HepG2 (cell line): ENCODE measurements around the gene RCOR1. TPM values are rescaled to one million over a fixed set of nuclear protein-coding genes. Genes with fewer than 3 reads are reported as not detected.

Experiments used
- ATAC-seq: fragments of 200-7000 bp; cut with Tn5 transposase; 3 replicates; pipeline ENCODE4 v1.9.1; 2020; ENCODE audit warnings: mild to moderate bottlenecking, moderate library complexity
- BruUV-seq: library from RNA; stranded (reverse); fragments of 400-500 nt; replicated peaks from 2 replicates; lab custom pipeline; 2021; lab: Mats Ljungman, UMichigan
- CTCF ChIA-PET: fragments of 300-600 bp; formaldehyde crosslinking; extraction: SDS; loops from one replicate; lab custom pipeline; 2021; ENCODE audit warnings: low total read pairs, inconsistent platforms, low intra/inter-chr PET ratio; lab: Yijun Ruan, JAX
- POLR2A ChIA-PET: fragments of 350-600 bp; sonication (Branson Sonifier 250); formaldehyde crosslinking; loops from one replicate; lab custom pipeline; 2020; ENCODE audit warnings: antibody characterized with exemption, inconsistent platforms; lab: Yijun Ruan, JAX
- DNase-seq: peaks from one replicate; pipeline ENCODE4 v3.0.0-alpha.2; 2015; ENCODE audit warnings: low spot score
- FAIRE-seq: peaks from 3 replicates; lab custom pipeline; 2011; peaks lifted over from hg19 to GRCh38; lab: Jason Lieb, UNC
- H2AFZ ChIP-seq: one replicate; pipeline ENCODE4 v1.6.1; 2011; ENCODE audit warnings: low read length, inconsistent platforms
- H3K27ac ChIP-seq: fragments of 300-600 bp; 3 replicates; pipeline ENCODE4 v1.8.0; 2011; ENCODE audit warnings: mixed run types, mild to moderate bottlenecking, mixed read lengths, low read length, inconsistent platforms; ENCODE audit not compliant: insufficient read depth; ENCODE audit errors: extremely low read length
- H3K27me3 ChIP-seq, 2 experiments: fragments of 200-600 bp in 1 of 2; 2 replicates in 1 of 2; 3 replicates in 1 of 2; pipeline versions ENCODE4 v1.6.0 to v1.8.0; 2011; ENCODE audit warnings: low read length in 2 of 2, mild to moderate bottlenecking in 2 of 2, moderate library complexity in 2 of 2, inconsistent platforms in 1 of 2; ENCODE audit not compliant: insufficient read depth in 2 of 2, control insufficient read depth in 1 of 2
- H3K36me3 ChIP-seq, 2 experiments: fragments of 200-600 bp in 1 of 2; replicated peaks in 1 of 2; 2 replicates in 1 of 2; 3 replicates in 1 of 2; pipeline versions ENCODE4 v1.5.1 to v1.8.0; 2011; ENCODE audit warnings: low read length in 2 of 2, inconsistent platforms in 1 of 2; ENCODE audit not compliant: insufficient read depth in 2 of 2, control insufficient read depth in 1 of 2
- H3K4me1 ChIP-seq: 2 replicates; pipeline ENCODE4 v1.5.1; 2012; ENCODE audit warnings: low read length, inconsistent platforms; ENCODE audit not compliant: insufficient read depth
- H3K4me2 ChIP-seq: 2 replicates; pipeline ENCODE4 v1.6.0; 2011; ENCODE audit warnings: low read depth, low read length, inconsistent platforms
- H3K4me3 ChIP-seq, 3 experiments: fragments of 200-600 bp in 1 of 3; sonication (generic), shearing (Covaris generic) in 1 of 3; replicated peaks in 1 of 3; 2 replicates each; pipeline ENCODE4 v1.5.1; 2011 to 2016; ENCODE audit warnings: low read length in 3 of 3, inconsistent platforms in 2 of 3, low read depth in 2 of 3, mild to moderate bottlenecking in 2 of 3, control low read depth in 1 of 3, mixed read lengths in 1 of 3; ENCODE audit not compliant: insufficient read depth in 1 of 3
- H3K79me2 ChIP-seq: one replicate; pipeline ENCODE4 v1.6.1; 2011; ENCODE audit warnings: low read length, inconsistent platforms; ENCODE audit not compliant: insufficient read depth
- H3K9ac ChIP-seq: 2 replicates; pipeline ENCODE4 v1.6.0; 2011; ENCODE audit warnings: mild to moderate bottlenecking, low read depth, low read length, inconsistent platforms; ENCODE audit not compliant: insufficient read depth
- H3K9me3 ChIP-seq: 2 replicates; pipeline ENCODE4 v1.5.1; 2012; ENCODE audit warnings: mild to moderate bottlenecking, low read length
- H4K20me1 ChIP-seq: 2 replicates; pipeline ENCODE4 v1.6.0; 2011; ENCODE audit warnings: inconsistent platforms, mild to moderate bottlenecking, low read length, moderate library complexity; ENCODE audit not compliant: insufficient read depth
- CREBL2 ChIP-seq: sonication (generic); formaldehyde crosslinking; IDR thresholded peaks from 2 replicates; pipeline ENCODE4 v1.8.1; 2023; ENCODE audit warnings: missing genetic modification reagents, mild to moderate bottlenecking, borderline replicate concordance
- DNMT3B ChIP-seq: conservative IDR thresholded peaks from 2 replicates; pipeline ENCODE4 v1.6.1; 2016; ENCODE audit warnings: missing biosample characterization, control low read depth
- FOXP1 ChIP-seq, 2 experiments: fragments of 450-650 bp in 1 of 2; IDR thresholded peaks; 2 replicates each; pipeline ENCODE4 v1.6.1; 2017 to 2018; ENCODE audit warnings: antibody characterized with exemption in 1 of 2
- HNF4A ChIP-seq: sonication (generic); formaldehyde crosslinking; IDR thresholded peaks from 2 replicates; pipeline ENCODE4 v1.4.0; 2020; ENCODE audit warnings: missing genetic modification reagents
- HNF4G ChIP-seq, 2 experiments: sonication (generic) in 1 of 2; formaldehyde crosslinking in 1 of 2; IDR thresholded peaks; 2 replicates each; pipeline versions ENCODE4 v1.4.0 to v1.6.1; 2011 to 2020; ENCODE audit warnings: borderline replicate concordance in 2 of 2, low read depth in 2 of 2, mild to moderate bottlenecking in 2 of 2, low read length in 1 of 2, missing genetic modification reagents in 1 of 2, moderate library complexity in 1 of 2
- NFKBIZ ChIP-seq: IDR thresholded peaks from 2 replicates; pipeline ENCODE4 v1.6.1; 2018; ENCODE audit warnings: missing genetic modification reagents, missing compliant biosample characterization
- NR2F2 ChIP-seq: IDR thresholded peaks from 2 replicates; pipeline ENCODE4 v1.6.1; 2012; ENCODE audit warnings: low read depth, inconsistent platforms, borderline replicate concordance
- NRL ChIP-seq: sonication (generic); formaldehyde crosslinking; IDR thresholded peaks from 2 replicates; pipeline ENCODE4 v1.5.0; 2020; ENCODE audit warnings: missing genetic modification reagents, mild to moderate bottlenecking, moderate library complexity, borderline replicate concordance
- STAT5B ChIP-seq: sonication (generic); formaldehyde crosslinking; IDR thresholded peaks from 2 replicates; pipeline ENCODE4 v1.4.0; 2020; ENCODE audit warnings: missing genetic modification reagents
- TP53 ChIP-seq: sonication (generic); formaldehyde crosslinking; conservative IDR thresholded peaks from 2 replicates; pipeline ENCODE4 v1.4.0; 2020; ENCODE audit warnings: missing genetic modification reagents
- YEATS4 ChIP-seq: sonication (generic); formaldehyde crosslinking; IDR thresholded peaks from 2 replicates; pipeline ENCODE4 v1.4.0; 2020; ENCODE audit warnings: missing genetic modification reagents, borderline replicate concordance
- ZEB1 ChIP-seq: IDR thresholded peaks from 2 replicates; pipeline ENCODE4 v1.6.1; 2012; ENCODE audit warnings: mild to moderate bottlenecking, low read depth, inconsistent platforms; ENCODE audit not compliant: insufficient replicate concordance
- ZNF263 ChIP-seq: sonication (generic); formaldehyde crosslinking; IDR thresholded peaks from 2 replicates; pipeline ENCODE4 v1.4.0; 2020; ENCODE audit warnings: missing genetic modification reagents
- ZNF337 ChIP-seq: sonication (generic); formaldehyde crosslinking; IDR thresholded peaks from 2 replicates; pipeline ENCODE4 v1.5.1; 2020; ENCODE audit warnings: missing genetic modification reagents, low read depth, mild to moderate bottlenecking, borderline replicate concordance
- ZNF597 ChIP-seq: sonication (generic); formaldehyde crosslinking; IDR thresholded peaks from 2 replicates; pipeline ENCODE4 v1.5.0; 2020; ENCODE audit warnings: missing genetic modification reagents
- ZNF710 ChIP-seq: sonication (generic); formaldehyde crosslinking; IDR thresholded peaks from 2 replicates; pipeline ENCODE4 v1.5.0; 2020; ENCODE audit warnings: mild to moderate bottlenecking, missing genetic modification reagents, borderline replicate concordance
- WGBS: methylation state at CpG from one replicate; pipeline ENCODE4 v1.1.6; 2017; ENCODE audit warnings: low lambda C conversion rate; 5-methylcytosine and 5-hydroxymethylcytosine counted together
- in situ Hi-C: cut with HindIII; loops from 2 replicates; pipeline ENCODE4 v1.10.0; 2017; ENCODE audit warnings: low pct_unique_long_range_greater_than_20kb; ENCODE audit not compliant: extremely low pct_ligation_motif_present
- intact Hi-C: fragments of 100-400 bp; cut with micrococcal nuclease; formaldehyde crosslinking; loops from one replicate; pipeline ENCODE4 v1.10.0; 2022; ENCODE audit not compliant: unreplicated experiment
- polyA plus RNA-seq, 8 experiments: library from polyadenylated mRNA; depleted of rRNA in 3 of 8; stranded (reverse) in 7 of 8; unstranded in 1 of 8; fragments of >200 nt; fragmentation: Illumina TruSeq in 4 of 8; extraction: Trizol in 4 of 8; gene quantifications; 2 replicates each; pipeline versions ENCODE4 v1.2.1 to v1.2.3, GENCODE V29; 2011 to 2016; ENCODE audit warnings: low read depth in 4 of 8, missing spikeins in 1 of 8, mixed read lengths in 1 of 8; ENCODE audit not compliant: insufficient read depth in 1 of 8
- total RNA-seq, 5 experiments: library from RNA; depleted of rRNA; stranded (reverse); fragments of >200 nt; fragmentation: Illumina TruSeq; extraction: Trizol; gene quantifications; 2 replicates each; pipeline ENCODE4 v1.2.3, GENCODE V29; 2016; ENCODE audit warnings: low read depth in 1 of 5

The RCOR1 gene
- total and polyA plus RNA-seq, 2 of the 13 experiments (the other 11 are each of a cell fraction or from before 2014, with no cell fraction given), result 10.2 to 11.1 TPM

- TF ChIP-seq ZNF337 (CRISPR knock-in tag) (0 out of 2 replicates have a peak, but pooled peaks have one; percentile 52), CREBL2 (0 out of 2 replicates have a peak, but pooled peaks have one; percentile 45), YEATS4 (peak; percentile 44; the same call in 1 of the 2 replicates), NRL (CRISPR knock-in tag) (peak; percentile 62; the same call in 1 of the 2 replicates)
- TF ChIP-seq, all 625 proteins: peak for 212
Measured at GRCh38 chr14:102683399-102684297, 91.2 kb downstream of the RCOR1 start (continued).

- peaks cover 57% of the 10 kb centered on the region for H3K4me1 ChIP-seq
- FAIRE-seq (peak; percentile 15), DNase-seq (peak; percentile 67), ATAC-seq (peak; percentile 58)
- peaks cover 60% of the 10 kb centered on the region for H3K79me2 ChIP-seq
- no peaks in the 10 kb centered on the region for H3K9me3 ChIP-seq
- H3K36me3 ChIP-seq, result no peaks in the 10 kb centered on the region; a peak in 3 of 5 replicates
- WGBS, result 0% methylated on average over 6 of the region's 6 CpGs
- H3K27me3 ChIP-seq, result no peaks in the 10 kb centered on the region
- BruUV-seq, result no TSS peak
- ChIA-PET CTCF (interaction anchor here (0.9 kb wide), 1 partner anchor 90 kb away, joined by 3 read pairs; no protein-coding TSS in a partner anchor), POLR2A (interaction anchor here (0.5 to 1.6 kb wide), 5 partner anchors 93 to 414 kb away, joined by 3 to 6 read pairs (median 4); no protein-coding TSS in a partner anchor)
- peak overlapping the region; percentile 55 to 71 (median 60) for H3K4me3 ChIP-seq
- peak overlapping the region; percentile 67 for H3K9ac ChIP-seq
- in situ Hi-C loops, result no loop called here
- intact Hi-C loops, result loop anchor here (5.0 kb wide), 2 partner anchors 92 to 162 kb away; partner anchors contain the start of gene RCOR1
- no peak overlapping the region for H2AFZ ChIP-seq
- H3K4me2 ChIP-seq, result peak overlapping the region; percentile 81
- no peaks in the 10 kb centered on the region for H4K20me1 ChIP-seq
- peak overlapping the region; percentile 91 for H3K27ac ChIP-seq
- TF ChIP-seq TP53 (0 out of 2 replicates have a peak, but pooled peaks have one; percentile 33), STAT5B (CRISPR knock-in tag) (no peak), DNMT3B (CRISPR knock-in tag) (no peak), FOXP1 (IDR thresholded peaks at IDR 0.05) (no peak), FOXP1 (CRISPR knock-in tag; IDR thresholded peaks at IDR 0.05) (peak; percentile 23; the same call in 1 of the 2 replicates), ZNF710 (CRISPR knock-in tag) (0 out of 2 replicates have a peak, but pooled peaks have one; percentile 2), NR2F2 (no peak), NFKBIZ (CRISPR knock-in tag) (no peak), ZNF263 (CRISPR knock-in tag) (peak; percentile 88; the same call in 1 of the 2 replicates), ZNF597 (CRISPR knock-in tag) (no peak), HNF4G (IDR thresholded peaks at IDR 0.05; ENCODE audit: borderline replicate concordance, low read depth, low read length) (peak; percentile 57; the same call in 1 of the 2 replicates), HNF4G (CRISPR knock-in tag; IDR thresholded peaks at IDR 0.05; ENCODE audit: borderline replicate concordance, low read depth) (no peak), ZEB1 (no peak), HNF4A (peak; percentile 66)
Measured at GRCh38 chr14:102684298-102684663, 91.8 kb downstream of the RCOR1 start.
